ENCODE results near the gene AGMO. TPM values are rescaled to one million over a fixed set of nuclear protein-coding genes. Genes with fewer than 3 reads are reported as not detected.

AGMO gene
- total and polyA plus RNA-seq, 2 of the 8 experiments (the other 6 are each of a cell fraction or from before 2014, with no cell fraction given), result 0.22 to 0.45 TPM

GRCh38 chr7:15507171-15507570 lies 54.6 kb downstream of the AGMO start:
- Histone ChIP-seq H2BK120ac (replicated peaks; ENCODE audit: low read depth, low read length) (no peak overlapping the region), H2BK12ac (ENCODE audit: low read depth, low read length) (no peak overlapping the region), H3K4me2 (ENCODE audit: insufficient read depth in 1 of 2, low read depth in 2 of 2, low read length in 2 of 2) (no peak overlapping the region), H3K79me2 (ENCODE audit: control insufficient read depth in 1 of 2, insufficient read depth in 2 of 2, low read length in 2 of 2) (no peaks in the 10 kb centered on the region), H2BK5ac (ENCODE audit: low read depth, low read length) (no peak overlapping the region), H3K23ac (ENCODE audit: insufficient read length) (no peak overlapping the region), H3K18ac (ENCODE audit: extremely low read depth, low read length) (no peak overlapping the region), H2AFZ (ENCODE audit: low read length) (no peak overlapping the region), H4K20me1 (replicated peaks in 1 of 2; ENCODE audit: control insufficient read depth in 1 of 2, insufficient read depth in 2 of 2, low read length in 2 of 2) (peaks cover 0 to 1% of the 10 kb centered on the region in 2 experiments), H4K8ac (ENCODE audit: extremely low read depth, insufficient read depth, low read length) (no peak overlapping the region), H4K5ac (ENCODE audit: insufficient read length, low read depth, low read length) (no peak overlapping the region), H3K4ac (replicated peaks; ENCODE audit: insufficient read length, low read depth, low read length) (no peak overlapping the region), H3K23me2 (ENCODE audit: low read depth, low read length) (no peaks in the 10 kb centered on the region), H3K9ac (replicated peaks in 1 of 4; ENCODE audit: extremely low read depth in 1 of 4, low read depth in 3 of 4, low read length in 3 of 4) (no peak overlapping the region), H3K56ac (replicated peaks; ENCODE audit: insufficient read length, low read depth, low read length) (no peak overlapping the region), H3K4me1 (replicated peaks in 1 of 4; ENCODE audit: control insufficient read depth in 3 of 4, insufficient read depth in 4 of 4, low read length in 3 of 4) (no peaks in the 10 kb centered on the region), H3K27ac (ENCODE audit: low read depth, low read length) (no peak overlapping the region), H3K36me3 (ENCODE audit: control insufficient read depth in 2 of 4, insufficient read depth in 4 of 4, low read length in 3 of 4) (no peaks in the 10 kb centered on the region), H3K27me3 (replicated peaks in 1 of 4; ENCODE audit: control insufficient read depth in 3 of 4, extremely low read depth in 1 of 4, insufficient read depth in 3 of 4, low read length in 3 of 4) (no peaks in the 10 kb centered on the region), H3K4me3 (ENCODE audit: extremely low read depth in 1 of 4, insufficient read depth in 2 of 4, low read depth in 3 of 4, low read length in 4 of 4) (no peak overlapping the region), H3K14ac (ENCODE audit: insufficient read length) (no peak overlapping the region), H2AK5ac (ENCODE audit: low read depth, low read length) (no peak overlapping the region), H3K79me1 (ENCODE audit: low read depth, low read length) (no peaks in the 10 kb centered on the region), H2BK20ac (ENCODE audit: low read length) (no peak overlapping the region), H3K9me3 (ENCODE audit: insufficient read depth in 2 of 2, low read depth in 1 of 2, low read length in 1 of 2) (no peaks in the 10 kb centered on the region), H4K91ac (replicated peaks; ENCODE audit: insufficient read length, low read length) (no peak overlapping the region), H2BK15ac (ENCODE audit: low read length) (no peak overlapping the region)
- DNase-seq (ENCODE audit: low read depth in 1 of 2, low spot score in 2 of 2) (no peak), FAIRE-seq (no peak)
- no peak for TF ChIP-seq GABPA (IDR thresholded peaks at IDR 0.05; ENCODE audit: borderline replicate concordance, insufficient read depth, low read length)
- TF ChIP-seq SRF (IDR thresholded peaks at IDR 0.05; ENCODE audit: low read depth, low read length), result no peak
- TF ChIP-seq TAF7 (optimal IDR thresholded peaks at IDR 0.05; ENCODE audit: borderline replicate concordance, low read depth, low read length), result no peak
- TF ChIP-seq GTF2F1 (IDR thresholded peaks at IDR 0.05; ENCODE audit: borderline replicate concordance, low read depth, low read length), result no peak
- TF ChIP-seq TEAD4 (IDR thresholded peaks at IDR 0.05; ENCODE audit: low read depth, low read length), result no peak
- TF ChIP-seq CTCF (IDR thresholded peaks at IDR 0.05; ENCODE audit: control extremely low read depth in 1 of 3, insufficient read depth in 1 of 3, low read depth in 1 of 3, low read length in 3 of 3), result no peak
- TF ChIP-seq MAFK (IDR thresholded peaks at IDR 0.05; ENCODE audit: low read depth, low read length), result no peak
- TF ChIP-seq SP2 (IDR thresholded peaks at IDR 0.05; ENCODE audit: low read length), result no peak
- no peak for TF ChIP-seq SP4 (IDR thresholded peaks at IDR 0.05; ENCODE audit: low read length)
- TF ChIP-seq CEBPB (IDR thresholded peaks at IDR 0.05; ENCODE audit: low read depth, low read length), result no peak
- no peak for TF ChIP-seq CBX8 (IDR thresholded peaks at IDR 0.05; ENCODE audit: borderline replicate concordance, low read depth, low read length)
- CTCF ChIA-PET (ENCODE audit: partially characterized antibody), result interaction anchor here (1.1 kb wide), 1 partner anchor 8 kb away, joined by 4 read pairs; no protein-coding TSS in a partner anchor
- 89% methylated on average over 3 of the region's 3 CpGs; no CpG with 5 or more reads in 1 of the 2 experiments for WGBS, 2 experiments (ENCODE audit: extremely low coverage in 1 of 2, insufficient coverage in 1 of 2, insufficient read length in 1 of 2, insufficient replicate concordance in 2 of 2, low coverage in 1 of 2, low lambda C conversion rate in 2 of 2, missing lambda C conversion rate in 1 of 2)
- POLR2A ChIA-PET (ENCODE audit: partially characterized antibody), result no interaction called here
